Activated CD4-positive, alpha-beta T cell treated with anti-CD3 and anti-CD28 coated beads, Interleukin-2, amount 10 ng/mL, durations not matched to agents 7 days and 5 days (primary cell): ENCODE results near the gene SPN. TPM values are rescaled to one million over a fixed set of nuclear protein-coding genes. Genes with fewer than 3 reads are reported as not detected.

Experiments used
- CTCF ChIA-PET: fragments of 350-600 bp; sonication (Branson Sonifier 250); formaldehyde crosslinking; loops from one replicate; lab custom pipeline; 2021; ENCODE audit warnings: antibody characterized with exemption; lab: Charles Lee
- POLR2A ChIA-PET: fragments of 350-600 bp; sonication (Branson Sonifier 250); formaldehyde crosslinking; loops from one replicate; lab custom pipeline; 2021; ENCODE audit warnings: antibody characterized with exemption; lab: Charles Lee
- DNase-seq: peaks from one replicate; pipeline ENCODE4 v3.0.0-alpha.2; 2020
- H3K27ac Mint-ChIP-seq: one replicate; pipeline ENCODE4 v1.8.0; 2021; ENCODE audit warnings: mild to moderate bottlenecking, moderate library complexity, mixed read lengths
- H3K27me3 Mint-ChIP-seq: one replicate; pipeline ENCODE4 v1.8.0; 2021; ENCODE audit warnings: mixed read lengths
- H3K36me3 Mint-ChIP-seq: one replicate; pipeline ENCODE4 v1.8.0; 2021; ENCODE audit warnings: low read depth, mixed read lengths
- H3K4me1 Mint-ChIP-seq: one replicate; pipeline ENCODE4 v1.8.0; 2021; ENCODE audit warnings: mixed read lengths
- H3K4me3 Mint-ChIP-seq: one replicate; pipeline ENCODE4 v1.8.0; 2021; ENCODE audit warnings: mild to moderate bottlenecking, moderate library complexity, mixed read lengths
- H3K9me3 Mint-ChIP-seq: one replicate; pipeline ENCODE4 v1.8.0; 2021; ENCODE audit warnings: mixed read lengths
- total RNA-seq, 2 experiments: library from RNA; stranded (reverse); gene quantifications; one replicate each; pipeline ENCODE4 v1.2.3, GENCODE V29; 2021

The SPN gene
- total RNA-seq, 2 experiments from 2014 or later: 351 to 357 TPM

DNA sequence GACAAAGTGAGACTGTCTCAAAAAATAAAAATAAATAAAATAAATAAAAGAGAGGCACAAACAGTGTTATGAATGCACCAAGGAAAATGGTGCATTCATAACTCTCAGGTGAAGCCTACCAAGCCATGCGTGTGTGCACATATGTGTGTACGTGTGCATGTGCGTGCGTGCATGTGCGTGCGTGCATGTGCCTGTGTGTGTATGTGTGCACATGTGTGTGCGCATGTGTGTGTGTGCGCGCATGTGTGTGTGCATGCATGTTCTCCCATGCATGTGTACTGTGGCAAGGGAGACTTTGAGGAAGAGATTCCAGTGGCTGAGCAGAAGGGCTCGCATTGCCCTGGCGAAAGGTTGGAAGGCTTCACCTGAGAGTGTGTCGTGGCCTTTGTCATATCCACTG, 4.7 kb downstream of the SPN start:
- Mint-ChIP-seq H3K27ac (no peak overlapping the region), H3K36me3 (peaks cover 64% of the 10 kb centered on the region), H3K4me1 (peaks cover 43% of the 10 kb centered on the region), H3K9me3 (no peaks in the 10 kb centered on the region), H3K27me3 (no peaks in the 10 kb centered on the region), H3K4me3 (no peak overlapping the region)
- CTCF ChIA-PET: interaction anchor here (0.6 to 1.0 kb wide), 2 partner anchors 10 to 25 kb away, joined by 3 to 5 read pairs; no protein-coding TSS in a partner anchor
- POLR2A ChIA-PET: no interaction called here
- DNase-seq: no peak

DNA sequence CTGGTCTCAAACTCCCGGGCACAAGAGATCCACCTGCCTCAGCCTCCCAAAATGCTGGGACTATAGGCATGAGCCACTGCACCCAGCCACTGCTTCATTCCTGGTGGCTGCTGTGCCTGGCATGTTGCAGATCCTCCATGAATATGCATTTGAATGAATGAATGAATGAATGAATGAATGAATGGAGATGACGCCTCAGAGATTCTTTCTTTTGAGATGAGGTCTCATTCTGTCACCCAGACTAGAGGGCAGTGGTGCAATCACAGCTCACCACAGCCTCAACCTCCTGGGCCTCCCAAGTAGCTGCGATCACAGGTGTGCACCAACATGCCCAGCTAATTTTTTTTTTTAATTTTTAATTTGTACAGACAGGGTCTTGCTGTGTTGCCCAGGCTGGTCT, 5.2 kb downstream of the SPN start:
- CTCF ChIA-PET: interaction anchor here (0.6 to 1.0 kb wide), 2 partner anchors 9 to 25 kb away, joined by 3 to 5 read pairs; no protein-coding TSS in a partner anchor
- no peaks in the 10 kb centered on the region for H3K9me3 Mint-ChIP-seq
- H3K36me3 Mint-ChIP-seq: peaks cover 60% of the 10 kb centered on the region
- no peak overlapping the region for H3K27ac Mint-ChIP-seq
- no peaks in the 10 kb centered on the region for H3K27me3 Mint-ChIP-seq
- H3K4me3 Mint-ChIP-seq: no peak overlapping the region
- POLR2A ChIA-PET: interaction anchor here (0.6 kb wide), 1 partner anchor 180 kb away, joined by 4 read pairs; no protein-coding TSS in a partner anchor
- peaks cover 44% of the 10 kb centered on the region for H3K4me1 Mint-ChIP-seq
- DNase-seq: no peak

DNA sequence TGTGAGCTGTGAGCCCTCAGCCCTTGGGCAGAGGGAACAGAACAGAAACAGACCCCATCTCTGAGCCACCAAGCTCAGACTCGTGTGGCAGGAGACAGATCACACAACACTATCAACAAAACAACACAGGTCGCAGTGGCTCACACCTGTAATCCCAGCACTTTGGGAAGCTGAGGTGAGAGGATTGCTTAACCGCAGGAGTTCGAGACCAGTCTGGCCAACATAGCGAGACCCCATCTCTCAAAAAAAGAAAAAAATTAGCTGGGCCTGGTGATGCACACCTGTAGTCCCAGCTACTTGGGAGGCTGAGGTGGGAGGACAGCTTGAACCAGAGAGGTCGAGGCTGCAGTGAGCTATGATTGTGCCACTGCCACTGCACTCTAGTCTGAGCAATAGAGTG, 10.5 kb downstream of the SPN start:
- peaks cover 21% of the 10 kb centered on the region for H3K36me3 Mint-ChIP-seq
- no peak overlapping the region for H3K4me3 Mint-ChIP-seq
- H3K27ac Mint-ChIP-seq: no peak overlapping the region
- H3K4me1 Mint-ChIP-seq: peaks cover 36% of the 10 kb centered on the region
- DNase-seq: no peak
- CTCF ChIA-PET: interaction anchor here (0.8 to 1.5 kb wide), 4 partner anchors 10 to 359 kb away, joined by 3 to 4 read pairs (median 3); partner anchors contain the start of gene KIF22
- no peaks in the 10 kb centered on the region for H3K27me3 Mint-ChIP-seq
- H3K9me3 Mint-ChIP-seq: no peaks in the 10 kb centered on the region
- POLR2A ChIA-PET: no interaction called here

DNA sequence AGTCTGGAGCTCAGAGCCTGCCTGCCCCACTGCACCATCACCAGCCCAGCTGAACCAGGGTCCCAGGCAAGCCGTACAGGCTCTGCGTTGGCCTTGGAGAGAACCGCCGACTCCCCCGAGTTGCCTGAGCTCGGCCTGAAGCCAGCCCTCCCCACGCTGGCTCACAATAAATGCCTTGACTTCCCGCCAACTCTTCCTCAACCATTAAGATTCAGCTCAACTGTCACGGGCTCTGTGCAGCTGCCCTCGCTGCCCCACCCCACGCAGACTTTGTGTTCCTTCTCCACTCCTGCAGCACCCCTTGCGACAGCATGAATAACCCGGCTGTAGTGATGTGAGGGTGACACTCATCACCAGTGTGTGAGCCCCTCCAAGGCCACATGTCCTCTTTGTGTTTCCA, 11.1 kb downstream of the SPN start:
- no peaks in the 10 kb centered on the region for H3K27me3 Mint-ChIP-seq
- ChIA-PET POLR2A (no interaction called here), CTCF (interaction anchor here (0.6 to 1.5 kb wide), 6 partner anchors 9 to 358 kb away, joined by 3 to 7 read pairs (median 4); partner anchors contain the start of gene KIF22)
- no peak overlapping the region for H3K4me3 Mint-ChIP-seq
- peaks cover 38% of the 10 kb centered on the region for H3K4me1 Mint-ChIP-seq
- peaks cover 19% of the 10 kb centered on the region for H3K36me3 Mint-ChIP-seq
- peak overlapping the region; percentile 37 for H3K27ac Mint-ChIP-seq
- H3K9me3 Mint-ChIP-seq: no peaks in the 10 kb centered on the region
- DNase-seq: no peak

DNA sequence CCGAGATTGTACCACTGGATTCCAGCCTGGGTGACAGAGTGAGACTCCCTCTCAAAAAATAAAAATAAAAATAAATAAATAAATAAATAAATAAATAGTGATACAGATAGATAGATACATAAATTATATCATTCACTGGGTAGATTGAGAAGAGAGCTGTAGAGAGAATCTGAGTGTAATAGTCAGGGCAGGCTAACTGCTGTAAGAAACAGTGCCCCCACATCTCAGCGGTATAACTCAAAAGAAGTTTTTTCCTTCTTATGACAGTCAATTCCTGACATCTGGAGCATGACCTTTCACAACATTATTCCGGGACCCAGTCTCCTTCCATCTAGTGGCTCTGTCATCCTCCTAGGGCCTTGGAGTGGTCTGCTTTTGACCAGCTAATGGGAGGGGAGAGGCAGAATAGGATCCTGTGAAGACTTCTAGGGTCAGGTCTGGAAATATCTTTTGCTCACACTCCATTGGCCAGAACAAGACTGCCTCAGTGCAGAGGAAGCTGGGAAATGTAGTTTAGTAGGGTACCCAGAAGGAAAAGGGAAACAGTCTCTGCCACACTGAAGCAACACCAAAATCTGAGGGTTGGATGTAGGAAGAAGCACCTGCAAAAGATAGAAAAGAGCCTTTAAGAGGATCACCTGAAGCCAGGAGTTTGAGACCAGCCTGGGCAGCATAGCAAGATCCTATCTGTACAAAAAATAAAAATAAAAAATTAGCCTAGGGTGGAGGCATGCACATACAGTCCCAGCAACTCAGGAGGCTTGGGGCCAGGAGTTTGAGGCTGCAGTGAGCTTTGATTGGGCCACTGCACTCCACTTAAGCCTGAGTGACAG, 13.0 kb downstream of the SPN start:
- peak; percentile 38 for DNase-seq
- Mint-ChIP-seq H3K27ac (peak overlapping the region; percentile 31), H3K36me3 (peaks cover 13% of the 10 kb centered on the region), H3K4me3 (no peak overlapping the region), H3K9me3 (no peaks in the 10 kb centered on the region), H3K4me1 (peaks cover 42% of the 10 kb centered on the region), H3K27me3 (no peaks in the 10 kb centered on the region)
- ChIA-PET POLR2A (no interaction called here), CTCF (interaction anchor here (0.5 to 1.9 kb wide), 5 partner anchors 14 to 372 kb away, joined by 3 to 4 read pairs (median 3); no protein-coding TSS in a partner anchor)

DNA sequence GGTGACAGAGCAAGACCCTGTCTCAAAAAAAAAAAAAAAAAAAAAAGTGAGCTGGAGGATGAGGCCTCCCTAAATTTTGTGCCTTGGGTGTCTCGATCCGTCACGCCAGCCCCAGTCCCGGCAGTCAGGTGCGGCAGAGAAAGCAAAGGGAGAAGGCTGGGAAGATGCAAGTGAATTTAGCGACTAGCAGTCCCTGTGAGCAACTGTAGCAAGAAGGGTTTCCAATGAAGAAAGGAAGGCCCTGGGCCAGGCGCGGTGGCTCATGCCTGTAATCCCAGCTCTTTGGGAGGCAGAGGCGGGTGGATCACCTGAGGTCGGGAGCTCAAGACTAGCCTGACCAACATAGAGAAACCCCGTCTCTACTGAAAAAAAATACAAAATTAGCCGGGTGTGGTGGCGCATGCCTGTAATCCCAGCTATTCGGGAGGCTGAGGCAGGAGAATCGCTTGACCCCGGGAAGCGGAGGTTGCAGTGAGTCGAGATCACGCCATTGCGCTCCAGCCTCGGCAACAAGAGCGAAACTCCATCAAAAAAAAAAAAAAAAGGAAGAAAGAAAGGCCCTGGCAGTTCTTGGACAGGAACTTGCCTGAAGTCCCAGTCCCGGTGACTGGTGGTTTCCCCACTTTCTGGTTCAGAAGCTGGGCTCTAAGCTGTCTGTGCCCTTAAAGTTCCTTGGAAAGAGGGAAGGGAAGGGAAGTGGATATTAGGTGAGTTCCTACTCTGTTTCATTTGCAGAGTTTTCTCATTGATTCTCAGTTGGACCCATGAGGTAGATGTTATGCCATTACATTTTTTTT, 14.1 kb downstream of the SPN start:
- H3K9me3 Mint-ChIP-seq: no peaks in the 10 kb centered on the region
- ChIA-PET POLR2A (interaction anchor here (0.5 to 0.7 kb wide), 2 partner anchors 163 to 351 kb away, joined by 3 to 4 read pairs; no protein-coding TSS in a partner anchor), CTCF (interaction anchor here (0.6 to 1.9 kb wide), 6 partner anchors 9 to 146 kb away, joined by 3 to 4 read pairs (median 3); partner anchors contain the start of gene KIF22)
- peak overlapping the region; percentile 36 for H3K27ac Mint-ChIP-seq
- DNase-seq: no peak
- no peaks in the 10 kb centered on the region for H3K27me3 Mint-ChIP-seq
- peaks cover 38% of the 10 kb centered on the region for H3K4me1 Mint-ChIP-seq
- H3K4me3 Mint-ChIP-seq: no peak overlapping the region
- H3K36me3 Mint-ChIP-seq: peaks cover 6% of the 10 kb centered on the region

DNA sequence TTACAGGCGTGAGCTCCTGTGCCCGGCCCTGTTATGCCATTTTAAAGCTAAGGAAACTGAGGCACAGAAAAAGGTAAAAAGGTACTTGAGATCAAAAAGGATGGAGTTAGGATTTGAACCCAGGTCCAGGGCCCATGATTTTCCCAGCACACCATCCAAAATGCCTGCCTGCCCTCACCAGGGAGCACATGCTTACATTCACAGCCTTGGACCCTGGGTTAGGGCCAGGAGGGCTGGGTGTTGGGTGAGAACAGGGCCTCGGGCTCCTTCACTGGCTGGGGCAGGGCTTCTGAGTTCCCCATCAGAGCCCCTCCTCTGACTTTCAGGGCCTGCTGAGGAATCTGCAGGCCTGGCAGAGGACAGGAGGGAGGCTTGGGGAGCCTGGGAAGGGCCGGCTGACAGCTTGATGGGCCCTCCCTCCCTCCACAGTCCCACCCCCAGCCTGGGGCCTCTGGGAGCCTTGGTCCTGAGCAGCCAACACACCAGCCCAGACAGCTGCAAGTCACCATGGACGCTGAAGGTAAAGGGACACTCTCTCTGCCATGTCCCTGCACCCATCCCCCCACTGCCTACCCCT, 15.7 kb downstream of the SPN start, which contains the start of gene QPRT:
Gene QPRT, plus strand, starts transcription at position 490 of the 577 bp plus-strand sequence. Its CDS starts 18 bp downstream, at position 508.
- Mint-ChIP-seq H3K27ac (peak within 1 kb of the TSS; percentile 89), H3K9me3 (no peaks in the 10 kb centered on the region), H3K27me3 (no peaks in the 10 kb centered on the region), H3K4me1 (peaks cover 36% of the 10 kb centered on the region), H3K36me3 (peaks cover 6% of the 10 kb centered on the region), H3K4me3 (peak within 1 kb of the TSS; percentile 48)
- no peak for DNase-seq
- POLR2A ChIA-PET: no interaction called here
- CTCF ChIA-PET: interaction anchor here (0.8 to 1.8 kb wide), 5 partner anchors 9 to 411 kb away, joined by 3 to 7 read pairs (median 3); partner anchors contain the start of gene KIF22

DNA sequence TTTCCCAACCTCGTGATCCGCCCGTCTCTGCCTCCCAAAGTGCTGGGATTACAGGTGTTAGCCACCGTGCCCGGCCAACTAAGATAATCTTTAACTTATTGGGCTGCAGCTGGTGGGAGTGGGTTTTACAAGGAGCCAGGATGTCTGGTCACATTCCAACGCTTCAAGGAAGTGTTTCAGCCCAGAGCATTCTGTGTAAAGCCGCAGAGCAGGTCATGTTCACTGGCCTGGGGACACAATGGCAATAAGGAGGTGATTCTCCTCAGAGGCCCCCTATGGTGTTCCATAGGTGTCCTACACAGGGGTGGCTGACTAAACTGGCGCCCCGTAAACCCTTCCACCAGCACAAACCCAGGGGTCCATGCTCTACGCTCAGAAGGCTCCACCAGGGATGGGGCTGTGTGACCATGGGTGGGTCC, 17.1 kb downstream of the SPN start:
- POLR2A ChIA-PET: no interaction called here
- H3K27ac Mint-ChIP-seq: peak overlapping the region; percentile 89
- DNase-seq: no peak
- CTCF ChIA-PET: interaction anchor here (0.7 to 1.8 kb wide), 3 partner anchors 11 to 168 kb away, joined by 3 to 7 read pairs (median 5); no protein-coding TSS in a partner anchor
- peaks cover 3% of the 10 kb centered on the region for H3K36me3 Mint-ChIP-seq
- peaks cover 31% of the 10 kb centered on the region for H3K4me1 Mint-ChIP-seq
- peak overlapping the region; percentile 48 for H3K4me3 Mint-ChIP-seq
- H3K27me3 Mint-ChIP-seq: no peaks in the 10 kb centered on the region
- H3K9me3 Mint-ChIP-seq: no peaks in the 10 kb centered on the region

DNA sequence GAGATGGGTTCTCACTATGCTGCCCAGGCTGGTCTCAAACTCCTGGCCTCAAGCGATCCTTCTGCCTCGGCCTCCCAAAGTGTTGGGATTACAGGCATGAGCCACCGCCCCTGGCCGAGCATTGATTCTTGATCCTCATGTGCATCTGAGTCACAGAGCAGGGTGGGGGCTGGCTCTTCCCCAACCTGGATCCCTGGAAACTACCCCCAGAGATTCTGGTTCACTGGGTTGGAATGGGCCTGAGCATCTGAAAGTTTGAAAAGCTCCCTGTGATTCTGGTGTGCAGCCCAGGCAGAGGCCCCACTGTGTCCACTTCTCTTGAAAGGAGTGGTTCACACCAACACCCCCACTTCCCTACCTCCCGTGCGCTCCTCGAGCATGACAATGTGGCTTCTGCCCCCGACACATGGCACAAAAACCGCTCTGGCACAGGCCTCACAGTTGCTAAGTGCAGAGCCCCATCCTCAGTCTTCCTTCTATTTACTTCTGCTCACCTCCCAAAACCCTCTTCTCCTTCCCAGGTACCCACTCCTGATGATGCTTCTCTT, 20.6 kb downstream of the SPN start:
- Mint-ChIP-seq H3K4me1 (peaks cover 29% of the 10 kb centered on the region), H3K27me3 (no peaks in the 10 kb centered on the region), H3K27ac (no peak overlapping the region), H3K36me3 (no peaks in the 10 kb centered on the region), H3K4me3 (no peak overlapping the region), H3K9me3 (no peaks in the 10 kb centered on the region)
- ChIA-PET CTCF (interaction anchor here (0.9 to 1.2 kb wide), 4 partner anchors 8 to 17 kb away, joined by 3 to 4 read pairs (median 3); no protein-coding TSS in a partner anchor), POLR2A (no interaction called here)
- no peak for DNase-seq

DNA sequence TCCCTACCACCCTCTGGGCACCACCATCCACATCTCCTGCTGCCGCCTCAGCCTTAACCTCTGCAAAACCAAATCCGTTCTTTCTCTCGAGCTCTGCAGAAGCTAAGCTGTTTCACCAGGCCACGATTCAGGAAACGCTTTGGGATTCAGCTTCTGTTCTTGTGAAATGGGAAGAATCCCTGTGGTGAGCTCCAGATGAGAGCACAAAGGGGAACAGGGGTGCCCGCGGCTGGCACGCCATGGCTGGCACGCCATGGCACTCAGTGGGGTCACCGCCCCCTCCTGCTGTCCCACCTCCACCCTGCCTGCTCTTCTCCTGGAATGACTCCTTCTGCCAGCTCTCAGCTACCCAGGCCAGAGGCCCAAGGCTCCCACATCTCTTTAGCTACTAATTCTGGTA, 21.6 kb downstream of the SPN start:
- H3K4me1 Mint-ChIP-seq: peaks cover 23% of the 10 kb centered on the region
- POLR2A ChIA-PET: no interaction called here
- H3K9me3 Mint-ChIP-seq: no peaks in the 10 kb centered on the region

DNA sequence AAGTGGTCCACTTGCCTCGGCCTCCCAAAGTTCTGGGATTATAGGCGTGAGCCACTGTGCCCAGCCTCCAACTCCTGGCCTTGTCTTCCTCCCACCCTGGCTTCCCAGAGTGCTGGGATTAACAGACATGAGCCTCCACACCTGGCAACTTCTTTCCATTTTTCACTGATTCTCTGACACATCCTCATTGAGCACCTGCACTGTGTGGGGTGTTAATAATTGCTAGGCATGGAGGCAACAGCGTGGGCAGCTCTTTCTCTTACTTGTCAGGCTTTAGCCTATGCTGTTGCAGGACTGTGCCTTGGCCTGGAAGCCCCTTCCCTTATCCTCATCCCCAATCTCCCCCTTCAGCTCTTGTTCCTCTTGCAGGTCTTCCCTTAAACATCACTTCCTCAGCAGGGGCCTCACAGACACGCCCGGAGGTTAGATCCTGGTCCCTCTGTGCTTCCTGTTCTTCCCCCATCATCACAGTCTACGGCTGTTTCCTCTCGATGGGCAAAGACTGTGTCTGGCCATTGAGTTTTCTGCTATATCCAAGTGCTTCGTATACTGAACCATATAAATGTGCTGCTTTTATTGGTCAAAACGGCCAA, 23.8 kb downstream of the SPN start:
- Mint-ChIP-seq H3K36me3 (no peaks in the 10 kb centered on the region), H3K27me3 (no peaks in the 10 kb centered on the region), H3K9me3 (no peaks in the 10 kb centered on the region), H3K27ac (peak overlapping the region; percentile 47), H3K4me1 (peaks cover 23% of the 10 kb centered on the region), H3K4me3 (no peak overlapping the region)
- ChIA-PET CTCF (interaction anchor here (0.7 to 2.1 kb wide), 6 partner anchors 12 to 346 kb away, joined by 3 to 4 read pairs (median 4); no protein-coding TSS in a partner anchor), POLR2A (interaction anchor here (0.7 kb wide), 1 partner anchor 118 kb away, joined by 3 read pairs; no protein-coding TSS in a partner anchor)
- DNase-seq: no peak

More for the DNA sequence above, 21.6 kb downstream of the SPN start:
- CTCF ChIA-PET: interaction anchor here (0.5 to 0.6 kb wide), 2 partner anchors 45 to 202 kb away, joined by 3 read pairs; no protein-coding TSS in a partner anchor
- Mint-ChIP-seq H3K4me3 (no peak overlapping the region), H3K36me3 (no peaks in the 10 kb centered on the region), H3K27me3 (no peaks in the 10 kb centered on the region), H3K27ac (no peak overlapping the region)
- DNase-seq: no peak
